ENCODE measurements around the gene MATN4.

MATN4 gene

DNA sequence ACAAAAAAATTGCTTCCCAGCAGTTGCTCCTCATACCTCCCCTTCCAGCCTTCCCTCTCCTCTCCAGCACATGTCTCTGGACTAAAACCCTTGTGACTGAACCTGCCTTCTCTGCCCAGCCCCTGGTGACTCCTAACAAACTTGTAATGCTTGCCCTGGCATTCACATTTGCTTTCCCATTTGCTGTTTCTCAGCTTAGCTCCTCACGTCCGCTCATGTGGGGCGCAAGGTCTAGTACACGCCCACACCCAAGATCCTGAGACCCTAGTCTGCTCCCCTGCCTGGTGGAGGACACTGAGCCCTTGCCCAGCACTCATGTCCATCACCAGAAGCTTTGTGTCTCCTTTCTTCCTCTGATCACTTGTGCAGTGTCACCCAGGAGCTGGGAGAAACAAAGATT is 19.7 kb downstream of the MATN4 start:
- no peak overlapping the region for H3K4me3 ChIP-seq (ENCODE audit: low read depth, low read length)
- TF ChIP-seq, protein P1, sequence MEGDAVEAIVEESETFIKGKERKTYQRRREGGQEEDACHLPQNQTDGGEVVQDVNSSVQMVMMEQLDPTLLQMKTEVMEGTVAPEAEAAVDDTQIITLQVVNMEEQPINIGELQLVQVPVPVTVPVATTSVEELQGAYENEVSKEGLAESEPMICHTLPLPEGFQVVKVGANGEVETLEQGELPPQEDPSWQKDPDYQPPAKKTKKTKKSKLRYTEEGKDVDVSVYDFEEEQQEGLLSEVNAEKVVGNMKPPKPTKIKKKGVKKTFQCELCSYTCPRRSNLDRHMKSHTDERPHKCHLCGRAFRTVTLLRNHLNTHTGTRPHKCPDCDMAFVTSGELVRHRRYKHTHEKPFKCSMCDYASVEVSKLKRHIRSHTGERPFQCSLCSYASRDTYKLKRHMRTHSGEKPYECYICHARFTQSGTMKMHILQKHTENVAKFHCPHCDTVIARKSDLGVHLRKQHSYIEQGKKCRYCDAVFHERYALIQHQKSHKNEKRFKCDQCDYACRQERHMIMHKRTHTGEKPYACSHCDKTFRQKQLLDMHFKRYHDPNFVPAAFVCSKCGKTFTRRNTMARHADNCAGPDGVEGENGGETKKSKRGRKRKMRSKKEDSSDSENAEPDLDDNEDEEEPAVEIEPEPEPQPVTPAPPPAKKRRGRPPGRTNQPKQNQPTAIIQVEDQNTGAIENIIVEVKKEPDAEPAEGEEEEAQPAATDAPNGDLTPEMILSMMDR (IDR thresholded peaks at IDR 0.05; ENCODE audit: low read depth, low read length): no peak

DNA sequence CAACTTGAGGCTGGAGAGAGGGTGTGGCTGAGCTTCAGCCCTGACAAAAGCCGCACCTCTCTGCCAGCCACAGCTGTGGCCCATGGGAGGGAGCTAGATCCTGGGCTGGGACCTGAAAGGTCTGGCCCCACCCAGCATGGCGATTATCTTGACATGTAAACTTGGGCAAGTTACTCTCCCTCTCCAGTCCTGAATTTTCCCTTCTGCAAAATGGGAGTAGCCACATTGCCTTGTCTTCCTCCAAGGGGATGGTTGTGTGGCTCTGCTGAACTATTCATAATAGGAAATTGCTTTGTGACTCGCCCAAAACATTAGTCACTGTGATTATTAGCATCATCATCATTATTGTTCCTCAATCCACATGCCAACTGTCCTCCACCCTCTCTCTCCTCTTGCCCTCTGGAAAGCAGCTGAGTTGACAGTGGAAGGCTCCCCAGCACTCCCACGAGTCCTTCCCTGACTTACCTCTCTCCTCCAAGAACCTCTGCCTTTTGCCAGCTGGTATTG is 24.5 kb downstream of the MATN4 start:
- H3K4me3 ChIP-seq (ENCODE audit: low read depth, low read length): no peak overlapping the region
- TF ChIP-seq, protein P1 (IDR thresholded peaks at IDR 0.05; ENCODE audit: low read depth, low read length): no peak

DNA sequence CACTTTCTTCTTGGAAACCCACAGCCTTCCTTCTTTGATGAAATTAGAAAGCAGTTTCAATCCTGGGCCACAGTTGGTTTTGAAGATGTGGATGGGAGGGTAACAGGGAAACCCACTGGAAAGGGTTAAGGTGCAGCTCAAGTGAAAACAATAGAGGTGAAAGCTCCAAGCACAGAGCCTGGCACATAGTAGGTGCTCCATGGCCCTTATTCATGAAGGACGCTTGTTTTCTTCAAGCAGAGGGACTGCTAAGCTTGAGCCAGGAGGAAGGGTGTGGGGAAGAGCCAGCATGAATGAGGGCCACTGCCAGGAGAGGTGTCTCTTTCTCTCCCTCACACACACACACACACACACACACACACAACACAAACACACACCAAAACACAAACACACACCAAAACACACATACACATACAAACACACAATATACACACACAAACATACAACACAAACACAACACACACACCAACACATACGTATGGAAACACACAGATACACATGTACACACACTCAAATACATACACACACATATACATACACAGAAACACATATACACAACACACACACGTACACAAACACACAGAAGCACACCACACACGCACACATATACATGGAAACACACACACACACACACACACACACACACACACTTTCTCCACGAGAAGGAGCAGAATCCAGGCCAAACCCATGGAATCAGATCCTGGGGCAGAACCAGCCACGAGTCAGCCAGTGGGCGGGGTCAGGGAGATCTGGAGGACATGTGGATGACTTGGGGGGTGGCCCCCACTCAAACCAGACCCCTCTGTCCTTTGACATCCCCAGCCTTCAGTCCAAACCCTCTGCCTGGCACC is 25.2 kb downstream of the MATN4 start:
- TF ChIP-seq, protein P1 (IDR thresholded peaks at IDR 0.05; ENCODE audit: low read depth, low read length): no peak
- H3K4me3 ChIP-seq (ENCODE audit: low read depth, low read length): no peak overlapping the region

DNA sequence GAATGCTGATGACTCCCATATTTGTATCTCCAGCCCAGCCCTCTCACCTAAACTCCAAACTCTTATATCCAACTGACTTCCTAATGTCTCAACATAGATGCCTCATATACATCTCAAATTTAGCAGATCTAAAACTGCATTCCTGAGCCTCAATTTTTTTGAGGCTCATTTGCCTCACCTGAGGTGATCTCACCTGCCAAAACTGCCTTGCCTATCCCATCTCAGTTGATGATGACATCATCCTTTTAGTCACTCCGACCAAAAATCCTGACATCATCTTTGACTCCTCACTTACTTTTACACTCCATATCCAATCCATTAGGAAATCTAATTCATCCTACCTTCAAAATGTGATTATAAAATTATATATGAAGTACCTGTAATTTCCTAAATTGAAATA is 28.1 kb downstream of the MATN4 start:
- TF ChIP-seq, protein P1 (IDR thresholded peaks at IDR 0.05; ENCODE audit: low read depth, low read length): no peak

DNA sequence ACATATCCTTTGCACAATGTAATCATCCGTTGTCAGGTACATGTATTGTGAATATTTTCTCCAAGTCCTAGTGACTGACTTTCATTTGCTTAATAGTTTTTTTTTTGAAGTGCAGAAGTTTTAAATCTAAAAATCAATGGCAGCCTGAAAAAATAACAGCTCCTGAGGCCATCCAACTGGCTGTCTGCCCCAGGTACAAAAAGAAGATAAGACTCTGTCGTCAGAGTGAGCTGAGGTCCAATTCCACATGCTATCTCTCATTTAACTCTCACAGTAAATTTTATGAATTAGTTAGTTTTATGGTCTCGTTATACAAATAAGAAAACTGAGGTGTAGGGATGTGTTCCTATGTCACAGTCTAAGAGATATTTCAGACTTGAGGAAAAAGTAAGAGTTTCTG is 32.8 kb downstream of the MATN4 start:
- H3K4me3 ChIP-seq (ENCODE audit: low read depth, low read length): no peak overlapping the region

More for the DNA sequence above, 28.1 kb downstream of the MATN4 start:
- H3K4me3 ChIP-seq (ENCODE audit: low read depth, low read length): no peak overlapping the region

DNA sequence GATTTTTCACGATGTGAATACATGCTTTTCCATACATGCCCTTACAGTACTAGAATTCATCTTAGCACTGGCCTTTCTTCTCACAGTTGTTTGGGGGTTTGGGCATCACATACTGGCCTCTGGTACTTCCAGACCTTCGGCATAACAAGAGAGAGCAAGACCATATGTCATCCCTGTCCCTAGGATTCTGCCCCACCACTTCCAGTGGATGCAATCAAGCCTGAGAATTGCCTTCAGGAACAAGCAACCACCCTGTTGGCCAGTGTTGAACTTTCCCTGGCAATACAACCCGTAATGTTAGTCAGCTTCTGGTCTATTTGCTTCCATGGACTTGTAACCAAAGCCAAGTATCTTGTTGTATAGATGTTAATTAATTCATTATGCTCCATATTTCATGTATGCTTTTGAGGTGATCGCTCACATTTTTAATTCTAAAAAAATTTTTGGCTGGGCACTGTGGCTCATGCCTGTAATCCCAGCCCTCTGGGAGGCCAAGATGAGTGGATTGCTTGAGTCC is 38.3 kb downstream of the MATN4 start:
- TF ChIP-seq, protein P1 (IDR thresholded peaks at IDR 0.05; ENCODE audit: low read depth, low read length): no peak
- H3K4me3 ChIP-seq (ENCODE audit: low read depth, low read length): no peak overlapping the region

More for the DNA sequence above, 32.8 kb downstream of the MATN4 start:
- TF ChIP-seq, protein P1 (IDR thresholded peaks at IDR 0.05; ENCODE audit: low read depth, low read length): no peak

DNA sequence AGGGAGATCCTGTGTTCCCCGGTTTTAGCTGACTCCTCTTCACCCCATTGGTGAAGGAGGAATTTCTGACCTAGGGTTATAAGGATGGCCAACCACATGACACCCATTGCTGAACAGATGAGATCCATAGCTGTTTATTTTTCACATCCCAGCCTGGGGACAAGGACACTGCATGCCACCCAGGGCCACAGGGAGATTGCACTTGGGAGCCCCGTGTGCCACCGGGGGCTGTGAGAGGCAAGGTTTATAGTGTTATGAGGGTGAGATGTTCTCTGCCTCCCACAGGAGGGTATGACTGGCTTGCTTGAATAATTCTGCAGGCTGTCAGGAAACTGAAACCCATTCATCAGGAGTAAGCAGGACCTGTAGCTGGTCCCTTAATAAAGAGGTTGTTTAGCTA is 39.0 kb downstream of the MATN4 start:
- H3K4me3 ChIP-seq (ENCODE audit: low read depth, low read length): no peak overlapping the region
- TF ChIP-seq, protein P1 (IDR thresholded peaks at IDR 0.05; ENCODE audit: low read depth, low read length): no peak

Measured in WI38 (cell line).